Measurements from ENCODE around the gene CDH13.

DNA sequence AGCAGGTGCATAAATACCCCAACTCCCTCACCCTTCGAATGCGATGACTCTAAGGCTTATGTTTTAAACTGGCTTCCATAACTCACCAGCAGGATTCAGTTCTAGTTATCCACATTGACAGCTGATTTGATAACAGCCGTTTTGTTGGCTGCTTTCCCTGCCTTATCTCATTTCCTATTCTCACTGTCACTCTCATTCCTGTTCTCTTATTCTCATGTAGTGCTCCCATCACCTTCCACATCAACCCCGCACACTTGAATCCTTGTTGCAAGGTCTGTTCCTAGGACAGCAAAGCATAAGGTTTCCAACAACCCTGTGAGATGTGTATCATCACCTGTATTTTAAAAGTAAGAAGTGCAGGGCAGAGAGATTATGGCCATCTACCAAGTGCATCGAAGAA lies 344.4 kb downstream of the CDH13 start:
- TF ChIP-seq, protein P1, sequence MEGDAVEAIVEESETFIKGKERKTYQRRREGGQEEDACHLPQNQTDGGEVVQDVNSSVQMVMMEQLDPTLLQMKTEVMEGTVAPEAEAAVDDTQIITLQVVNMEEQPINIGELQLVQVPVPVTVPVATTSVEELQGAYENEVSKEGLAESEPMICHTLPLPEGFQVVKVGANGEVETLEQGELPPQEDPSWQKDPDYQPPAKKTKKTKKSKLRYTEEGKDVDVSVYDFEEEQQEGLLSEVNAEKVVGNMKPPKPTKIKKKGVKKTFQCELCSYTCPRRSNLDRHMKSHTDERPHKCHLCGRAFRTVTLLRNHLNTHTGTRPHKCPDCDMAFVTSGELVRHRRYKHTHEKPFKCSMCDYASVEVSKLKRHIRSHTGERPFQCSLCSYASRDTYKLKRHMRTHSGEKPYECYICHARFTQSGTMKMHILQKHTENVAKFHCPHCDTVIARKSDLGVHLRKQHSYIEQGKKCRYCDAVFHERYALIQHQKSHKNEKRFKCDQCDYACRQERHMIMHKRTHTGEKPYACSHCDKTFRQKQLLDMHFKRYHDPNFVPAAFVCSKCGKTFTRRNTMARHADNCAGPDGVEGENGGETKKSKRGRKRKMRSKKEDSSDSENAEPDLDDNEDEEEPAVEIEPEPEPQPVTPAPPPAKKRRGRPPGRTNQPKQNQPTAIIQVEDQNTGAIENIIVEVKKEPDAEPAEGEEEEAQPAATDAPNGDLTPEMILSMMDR (conservative IDR thresholded peaks at IDR 0.05): no peak
- no peak for TF ChIP-seq ZFX (IDR thresholded peaks at IDR 0.05)
